ENCODE results near the gene ATP7B. TPM values are rescaled to one million over a fixed set of nuclear protein-coding genes. Genes with fewer than 3 reads are reported as not detected.

Gene ATP7B
- total RNA-seq, 4 donors from 2014 or later = 3.2 to 8.1 (median 6.7) TPM

- no peak for ATAC-seq
- no peaks in the 10 kb centered on the region for H3K9me3 ChIP-seq
- H3K4me3 ChIP-seq = no peak overlapping the region
- no peak overlapping the region for H3K27ac ChIP-seq
- no peaks in the 10 kb centered on the region for H3K27me3 ChIP-seq
- H3K4me1 ChIP-seq = peaks cover 3 to 44% (median 16%) of the 10 kb centered on the region in 3 donors
- H3K36me3 ChIP-seq = no peaks in the 10 kb centered on the region
- TF ChIP-seq, protein P1, sequence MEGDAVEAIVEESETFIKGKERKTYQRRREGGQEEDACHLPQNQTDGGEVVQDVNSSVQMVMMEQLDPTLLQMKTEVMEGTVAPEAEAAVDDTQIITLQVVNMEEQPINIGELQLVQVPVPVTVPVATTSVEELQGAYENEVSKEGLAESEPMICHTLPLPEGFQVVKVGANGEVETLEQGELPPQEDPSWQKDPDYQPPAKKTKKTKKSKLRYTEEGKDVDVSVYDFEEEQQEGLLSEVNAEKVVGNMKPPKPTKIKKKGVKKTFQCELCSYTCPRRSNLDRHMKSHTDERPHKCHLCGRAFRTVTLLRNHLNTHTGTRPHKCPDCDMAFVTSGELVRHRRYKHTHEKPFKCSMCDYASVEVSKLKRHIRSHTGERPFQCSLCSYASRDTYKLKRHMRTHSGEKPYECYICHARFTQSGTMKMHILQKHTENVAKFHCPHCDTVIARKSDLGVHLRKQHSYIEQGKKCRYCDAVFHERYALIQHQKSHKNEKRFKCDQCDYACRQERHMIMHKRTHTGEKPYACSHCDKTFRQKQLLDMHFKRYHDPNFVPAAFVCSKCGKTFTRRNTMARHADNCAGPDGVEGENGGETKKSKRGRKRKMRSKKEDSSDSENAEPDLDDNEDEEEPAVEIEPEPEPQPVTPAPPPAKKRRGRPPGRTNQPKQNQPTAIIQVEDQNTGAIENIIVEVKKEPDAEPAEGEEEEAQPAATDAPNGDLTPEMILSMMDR (IDR thresholded peaks at IDR 0.05) = no peak
- no peak for TF ChIP-seq POLR2A (IDR thresholded peaks at IDR 0.05)
- no peak for TF ChIP-seq EP300 (IDR thresholded peaks at IDR 0.05)
- TF ChIP-seq POLR2AphosphoS5 (IDR thresholded peaks at IDR 0.05) = no peak
- 66 to 84% methylated on average over 7 to 8 of the region's 8 CpGs for WGBS, 2 donors (ENCODE audit: low coverage in 1 of 2)
These were observed 13.5 kb downstream of the ATP7B start for GRCh38 chr13:51997641-51998330.

DNA sequence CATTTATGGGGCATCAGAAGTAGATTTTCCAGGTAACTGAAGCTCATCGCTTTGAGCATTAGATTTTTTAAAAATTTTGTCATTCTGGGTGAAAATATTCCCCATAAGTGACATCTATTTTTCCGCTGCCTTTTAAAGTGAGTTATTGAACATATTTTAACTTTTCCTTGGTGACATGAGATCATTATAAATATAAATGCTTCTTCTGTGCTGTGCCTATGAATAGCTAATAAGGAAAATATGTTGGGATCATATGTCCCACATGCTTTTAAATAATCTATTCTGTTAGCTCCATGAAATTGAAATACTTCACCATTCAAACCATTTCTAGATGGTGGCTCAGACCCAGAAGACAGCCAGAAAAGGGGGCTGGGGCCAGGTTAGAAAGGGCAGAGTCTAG lies 14.1 kb downstream of the ATP7B start:
- Histone ChIP-seq H3K4me3 (no peak overlapping the region), H3K36me3 (no peaks in the 10 kb centered on the region), H3K4me1 (peaks cover 3 to 44% (median 16%) of the 10 kb centered on the region in 3 donors), H3K27me3 (no peaks in the 10 kb centered on the region), H3K27ac (no peak overlapping the region), H3K9me3 (no peaks in the 10 kb centered on the region)
- TF ChIP-seq, protein P1 (IDR thresholded peaks at IDR 0.05) = no peak
- TF ChIP-seq POLR2A (IDR thresholded peaks at IDR 0.05) = no peak
- TF ChIP-seq EP300 (IDR thresholded peaks at IDR 0.05) = no peak
- no peak for TF ChIP-seq POLR2AphosphoS5 (IDR thresholded peaks at IDR 0.05)
- no peak for ATAC-seq
- WGBS, 2 donors (ENCODE audit: low coverage in 1 of 2) = 69 to 88% methylated on average over 1 to 2 of the region's 2 CpGs

DNA sequence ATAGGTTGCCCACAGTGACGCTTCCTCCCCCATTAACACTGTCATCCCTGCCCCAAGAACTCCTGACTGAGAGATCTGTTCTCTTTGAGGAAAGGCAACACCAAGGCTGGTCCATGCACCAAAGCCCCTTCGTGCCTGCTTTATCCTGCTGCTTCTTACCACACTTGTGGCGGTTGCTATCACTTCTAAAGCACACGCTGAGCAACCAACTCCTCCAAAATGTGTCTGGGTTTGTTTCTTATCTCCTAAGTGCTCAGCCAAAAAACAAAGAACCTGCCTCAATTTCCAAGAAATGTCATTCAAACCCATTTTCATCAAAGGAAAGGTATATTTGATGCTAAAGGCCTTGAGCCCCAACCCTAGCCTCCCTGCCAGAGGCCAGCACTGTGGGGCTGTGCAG lies 14.6 kb downstream of the ATP7B start:
- Histone ChIP-seq H3K36me3 (no peaks in the 10 kb centered on the region), H3K27ac (peak overlapping the region in 3 of 4 donors; percentile 25 to 67 (median 60)), H3K9me3 (no peaks in the 10 kb centered on the region), H3K27me3 (no peaks in the 10 kb centered on the region), H3K4me3 (no peak overlapping the region), H3K4me1 (peaks cover 3 to 44% (median 16%) of the 10 kb centered on the region in 3 donors)
- TF ChIP-seq POLR2A (IDR thresholded peaks at IDR 0.05) (no peak), POLR2AphosphoS5 (IDR thresholded peaks at IDR 0.05) (no peak), EP300 (IDR thresholded peaks at IDR 0.05) (no peak)
- TF ChIP-seq, protein P1 (IDR thresholded peaks at IDR 0.05) = no peak
- no peak for ATAC-seq
- WGBS, 2 donors (ENCODE audit: low coverage in 1 of 2) = 87 to 90% methylated on average over 2 to 4 of the region's 4 CpGs

DNA sequence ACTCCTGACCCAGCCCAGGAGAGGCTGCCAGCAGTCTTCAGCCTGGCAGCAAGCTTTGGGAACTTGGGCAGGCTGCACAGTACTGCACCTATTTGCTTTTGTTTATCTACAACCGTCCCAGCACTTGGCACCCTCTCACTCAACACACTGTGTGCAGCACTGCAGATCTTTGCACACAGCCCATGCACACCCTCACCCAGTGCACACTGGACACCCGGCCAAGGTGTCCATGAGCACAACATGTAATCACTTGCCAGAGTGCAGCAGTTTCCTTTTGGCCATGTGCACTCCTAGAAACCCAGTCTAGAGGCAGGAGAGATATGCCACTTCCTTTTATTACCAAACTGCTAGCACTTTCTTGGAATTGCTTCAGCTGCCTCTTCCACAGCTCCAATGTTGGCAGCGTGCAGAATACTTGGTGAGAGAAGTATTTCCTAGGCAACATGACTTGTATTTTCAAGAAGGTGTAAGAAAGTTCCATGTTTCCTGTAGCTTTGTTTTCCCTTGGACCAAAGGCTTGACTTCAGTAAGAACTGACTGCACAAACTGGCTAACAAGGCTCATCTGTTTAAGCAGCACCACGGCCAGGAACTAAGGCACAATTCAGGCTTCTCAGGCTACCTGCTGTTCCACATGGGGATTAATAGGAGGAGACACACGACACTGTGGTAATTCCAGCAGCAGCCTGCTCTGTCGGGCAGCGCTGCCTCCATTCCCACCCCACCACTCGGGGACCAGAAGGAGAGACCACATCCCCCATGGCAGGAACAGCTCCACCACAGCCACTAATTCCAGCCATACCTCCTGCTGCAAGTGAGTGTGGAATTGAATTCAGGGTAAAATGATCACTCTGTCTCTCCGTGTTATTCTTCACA lies 15.3 kb downstream of the ATP7B start:
- no peaks in the 10 kb centered on the region for H3K36me3 ChIP-seq
- H3K4me1 ChIP-seq = peaks cover 3 to 44% (median 16%) of the 10 kb centered on the region in 3 donors
- H3K4me3 ChIP-seq = no peak overlapping the region
- no peaks in the 10 kb centered on the region for H3K27me3 ChIP-seq
- TF ChIP-seq, protein P1 (IDR thresholded peaks at IDR 0.05) = no peak
- TF ChIP-seq EP300 (IDR thresholded peaks at IDR 0.05) (no peak), POLR2A (IDR thresholded peaks at IDR 0.05) (no peak), POLR2AphosphoS5 (IDR thresholded peaks at IDR 0.05) (no peak)
- peak overlapping the region in 3 of 4 donors; percentile 25 to 67 (median 60) for H3K27ac ChIP-seq
- H3K9me3 ChIP-seq = no peaks in the 10 kb centered on the region
- WGBS, 2 donors (ENCODE audit: low coverage in 1 of 2) = 38 to 43% methylated on average over 3 to 7 of the region's 9 CpGs
- peak; percentile 61 for ATAC-seq

Measured in gastroesophageal sphincter (tissue), 4 donors.